Thoracic aorta (tissue), 2 donors: ENCODE data around the gene HMG20B. TPM values are rescaled to one million over a fixed set of nuclear protein-coding genes. Genes with fewer than 3 reads are reported as not detected.

Experiments
- ATAC-seq: fragments of 150-250 bp; one replicate; pipeline ENCODE4 v1.8.0; 2017; ENCODE audit warnings: low read depth; ENCODE audit not compliant: insufficient number of reproducible peaks, low FRiP score
- DNase-seq: peaks from one replicate; pipeline ENCODE4 v3.0.0-alpha.2; 2020; ENCODE audit warnings: low spot score
- H3K27ac ChIP-seq, 2 donors: fragments of 200-600 bp; sonication (generic); 1 replicate in 1 of 2; 2 replicates in 1 of 2; pipeline ENCODE4 v1.5.1; 2016; ENCODE audit warnings: mild to moderate bottlenecking in 2 of 2, moderate library complexity in 2 of 2
- H3K27me3 ChIP-seq: fragments of 200-600 bp; sonication (generic); replicated peaks from 2 replicates; pipeline ENCODE4 v1.6.0; 2016; ENCODE audit warnings: mild to moderate bottlenecking; ENCODE audit not compliant: insufficient read depth
- H3K36me3 ChIP-seq: fragments of 200-600 bp; sonication (generic); one replicate; pipeline ENCODE4 v1.5.1; 2016
- H3K4me1 ChIP-seq, 2 donors: fragments of 200-600 bp; sonication (generic); 1 replicate in 1 of 2; 2 replicates in 1 of 2; pipeline versions ENCODE4 v1.5.1 to v1.6.0; 2016; ENCODE audit warnings: low read depth in 2 of 2, mild to moderate bottlenecking in 1 of 2; ENCODE audit not compliant: control insufficient read depth in 1 of 2
- H3K4me3 ChIP-seq: fragments of 200-600 bp; sonication (generic); 2 replicates; pipeline ENCODE4 v1.5.1; 2016; ENCODE audit warnings: mild to moderate bottlenecking
- H3K9me3 ChIP-seq: fragments of 200-600 bp; sonication (generic); 2 replicates; pipeline ENCODE4 v1.5.1; 2016
- CTCF ChIP-seq: fragments of 200-600 bp; sonication (generic); IDR thresholded peaks from one replicate; pipeline ENCODE4 v1.5.1; 2019; ENCODE audit warnings: antibody characterized with exemption
- total RNA-seq, 2 donors: library from RNA; depleted of rRNA; stranded (reverse); fragments of >200 nt; gene quantifications; one replicate each; pipeline versions ENCODE4 v1.1.0 to v1.2.3, GENCODE V29; 2016

HMG20B gene
- total RNA-seq, 2 donors from 2014 or later: 90.8 to 120 TPM

- Histone ChIP-seq H3K27ac (no peak overlapping the region), H3K4me3 (no peak overlapping the region), H3K9me3 (no peaks in the 10 kb centered on the region), H3K27me3 (no peaks in the 10 kb centered on the region), H3K36me3 (peaks cover 46% of the 10 kb centered on the region), H3K4me1 (no peaks in the 10 kb centered on the region)
- ATAC-seq: no peak
- no peak for DNase-seq
- TF ChIP-seq CTCF: no peak
Measured at GRCh38 chr19:3535235-3535535, 37.6 kb upstream of the HMG20B start.

GRCh38 chr19:3535563-3535965, 37.2 kb upstream of the HMG20B start:
- no peak overlapping the region for H3K4me3 ChIP-seq
- no peak overlapping the region for H3K27ac ChIP-seq
- DNase-seq (no peak), ATAC-seq (no peak)
- H3K9me3 ChIP-seq: no peaks in the 10 kb centered on the region
- no peaks in the 10 kb centered on the region for H3K4me1 ChIP-seq
- peaks cover 46% of the 10 kb centered on the region for H3K36me3 ChIP-seq
- TF ChIP-seq CTCF: no peak
- no peaks in the 10 kb centered on the region for H3K27me3 ChIP-seq

- H3K9me3 ChIP-seq: no peaks in the 10 kb centered on the region
- no peaks in the 10 kb centered on the region for H3K27me3 ChIP-seq
- H3K4me3 ChIP-seq: no peak overlapping the region
- peaks cover 46% of the 10 kb centered on the region for H3K36me3 ChIP-seq
- ATAC-seq (no peak), DNase-seq (no peak)
- no peak overlapping the region for H3K27ac ChIP-seq
- no peak for TF ChIP-seq CTCF
- H3K4me1 ChIP-seq: no peaks in the 10 kb centered on the region
Measured at GRCh38 chr19:3535981-3536380, 36.8 kb upstream of the HMG20B start.

- Histone ChIP-seq H3K27ac (no peak overlapping the region), H3K27me3 (no peaks in the 10 kb centered on the region), H3K4me3 (no peak overlapping the region), H3K4me1 (no peaks in the 10 kb centered on the region), H3K9me3 (no peaks in the 10 kb centered on the region), H3K36me3 (peaks cover 41% of the 10 kb centered on the region)
- DNase-seq (no peak), ATAC-seq (no peak)
- no peak for TF ChIP-seq CTCF
Measured at GRCh38 chr19:3536429-3537100, 36.2 kb upstream of the HMG20B start.

- no peaks in the 10 kb centered on the region for H3K27me3 ChIP-seq
- DNase-seq: no peak
- H3K36me3 ChIP-seq: peaks cover 36% of the 10 kb centered on the region
- ATAC-seq: no peak
- no peaks in the 10 kb centered on the region for H3K4me1 ChIP-seq
- H3K27ac ChIP-seq: no peak overlapping the region
- no peaks in the 10 kb centered on the region for H3K9me3 ChIP-seq
- no peak overlapping the region for H3K4me3 ChIP-seq
- TF ChIP-seq CTCF: no peak
Measured at GRCh38 chr19:3537101-3537437, 35.7 kb upstream of the HMG20B start.
